ENCODE results near the gene PMM2.
"Not testable (repeated sequence)": the region's sequence is repeated elsewhere in the genome, so short reads cannot be mapped to it uniquely, and the experiment has no call there.

The PMM2 gene

GRCh38 chr16:8818504-8819270 is 21.0 kb downstream of the PMM2 start:
- no peak for DNase-seq (ENCODE audit: low read depth)

GRCh38 chr16:8819411-8820034 is 21.9 kb downstream of the PMM2 start:
- no peak for DNase-seq (ENCODE audit: low read depth)

DNA sequence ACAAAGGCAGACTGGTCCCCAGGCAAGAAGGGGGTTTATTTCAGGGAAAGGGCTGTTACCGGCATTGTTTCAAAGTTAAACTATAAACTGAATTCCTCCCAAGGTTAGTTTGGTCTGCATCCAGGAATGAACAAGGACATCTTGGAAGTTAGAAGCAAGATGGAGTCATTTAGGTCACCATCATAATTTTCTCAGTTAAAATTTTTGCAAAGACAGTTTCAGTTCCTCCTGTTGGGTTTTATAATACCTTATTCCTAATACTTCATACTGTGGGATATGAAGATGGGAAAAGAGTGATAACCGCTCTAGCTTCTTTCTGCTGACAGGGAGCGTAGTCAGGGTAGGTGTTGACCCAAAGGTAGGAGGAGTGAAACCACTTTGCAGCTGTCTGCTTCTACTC is 24.8 kb downstream of the PMM2 start:
- no peak for DNase-seq (ENCODE audit: low read depth)

DNA sequence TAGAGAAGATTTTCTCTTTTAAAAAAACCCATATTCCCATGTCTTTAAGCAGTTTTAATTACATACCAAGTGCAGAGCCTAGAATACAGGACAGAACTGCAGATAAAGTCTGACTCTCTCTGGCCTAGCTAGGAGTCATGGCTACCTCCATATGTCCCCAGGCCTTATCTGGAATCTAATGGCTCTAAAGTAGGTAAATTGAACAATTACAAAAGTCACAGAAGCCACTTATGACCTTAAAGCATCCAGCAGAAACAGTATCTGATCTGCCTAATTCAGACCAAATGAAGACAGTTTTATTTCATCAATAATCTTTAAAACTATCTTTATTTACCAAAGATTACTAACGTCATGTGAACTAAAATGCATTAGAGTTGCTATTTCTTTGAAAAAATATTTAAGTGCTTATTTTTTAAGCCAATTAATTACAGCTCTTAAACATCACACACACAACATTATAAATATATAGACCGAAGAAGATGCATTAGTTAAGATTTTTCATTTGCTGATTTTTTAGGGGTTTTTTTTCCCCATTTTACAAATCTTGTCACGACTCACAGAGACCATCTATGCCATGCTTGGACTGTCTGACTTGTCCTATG is 28.7 kb downstream of the PMM2 start:
- DNase-seq (ENCODE audit: low read depth), result no peak

DNA sequence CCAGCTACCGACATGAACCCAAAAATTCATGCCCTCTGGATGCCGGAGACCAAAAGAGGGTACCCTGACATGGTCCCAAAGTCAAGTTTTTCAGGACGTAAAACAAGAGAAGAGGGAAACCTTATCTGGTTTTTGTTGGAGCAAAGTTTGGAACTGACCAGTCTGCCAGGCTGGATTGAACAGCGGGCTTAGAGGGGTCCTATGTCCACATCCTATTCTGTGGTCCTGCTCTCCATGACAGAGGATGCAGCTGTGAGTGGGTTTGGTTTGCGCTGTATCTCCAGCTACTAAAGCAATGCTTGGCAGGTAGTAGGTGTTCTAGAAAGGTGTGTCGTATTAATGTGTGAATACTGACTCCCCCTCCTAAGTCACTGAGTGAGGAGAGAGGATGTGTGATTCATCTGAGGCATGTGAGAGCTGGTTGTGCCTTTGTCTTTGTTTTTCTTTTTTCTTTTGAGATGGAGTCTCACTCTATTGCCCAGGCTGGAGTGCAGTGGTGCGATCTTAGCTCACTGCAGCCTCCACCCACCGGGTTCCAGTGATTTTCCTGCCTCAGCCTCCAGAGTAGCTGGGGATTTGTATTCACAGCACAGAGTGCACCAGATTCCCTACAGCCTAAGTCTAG is 31.0 kb downstream of the PMM2 start:
- no peak for DNase-seq (ENCODE audit: low read depth)

DNA sequence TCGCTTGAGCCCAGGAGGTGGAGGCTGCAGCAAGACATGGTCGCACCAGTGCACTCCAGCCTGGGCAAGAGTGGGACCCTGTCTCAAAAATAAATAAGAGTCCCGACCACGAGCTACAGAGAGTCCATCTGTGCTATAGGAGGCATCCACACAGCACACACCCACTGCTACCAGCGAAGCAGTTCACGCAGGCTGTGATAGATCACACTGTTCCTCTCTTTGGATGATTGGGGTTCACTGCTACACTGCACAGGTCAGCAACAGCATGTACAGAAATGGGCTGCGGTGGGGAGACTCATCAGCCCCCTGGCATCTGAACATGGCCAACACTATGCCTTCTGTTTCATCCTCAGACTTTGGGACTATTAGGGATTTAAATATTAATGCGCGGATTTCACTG is 33.8 kb downstream of the PMM2 start:
- no peak for DNase-seq (ENCODE audit: low read depth)

DNA sequence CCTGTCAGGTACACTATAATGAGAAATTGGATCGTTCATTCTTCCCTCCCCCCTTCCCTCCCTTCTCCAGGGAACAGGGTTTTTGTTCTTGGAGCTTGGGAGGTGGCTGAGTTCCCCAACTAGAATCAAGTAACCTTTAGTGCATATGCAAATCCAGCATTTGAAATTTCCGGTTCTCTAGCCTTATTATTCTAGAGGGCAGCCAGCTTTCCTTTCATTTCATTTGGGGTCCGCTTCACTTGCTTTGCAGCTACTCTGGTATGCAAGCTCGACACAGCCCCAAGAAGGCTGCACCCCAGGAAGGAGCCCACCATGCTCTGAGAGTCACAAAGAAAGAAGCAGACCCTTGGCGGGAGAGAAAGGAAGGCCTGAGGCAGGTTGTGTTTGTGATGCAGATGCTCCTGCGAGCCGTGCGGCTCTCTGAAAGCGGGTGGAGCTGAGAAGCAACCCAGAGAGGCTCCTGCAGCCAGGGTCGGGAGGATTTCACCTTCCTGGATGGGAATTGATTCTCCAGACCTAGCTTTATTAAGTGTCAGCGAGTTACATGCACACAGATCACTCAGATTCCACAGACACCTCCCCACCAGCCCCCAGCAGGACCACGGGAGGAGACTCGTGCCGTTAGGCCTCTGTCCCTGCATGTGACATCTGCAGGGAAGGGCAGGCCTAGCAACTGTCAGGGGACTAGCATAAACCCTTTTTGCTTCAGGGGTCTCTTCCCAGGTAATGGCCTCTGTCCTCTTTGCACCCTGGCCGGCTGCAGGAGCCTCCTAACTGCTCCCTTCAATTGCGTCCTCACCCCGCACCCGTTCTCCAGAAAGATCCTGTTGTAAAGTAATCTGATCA is 34.5 kb downstream of the PMM2 start:
- DNase-seq (ENCODE audit: low read depth), result no peak

DNA sequence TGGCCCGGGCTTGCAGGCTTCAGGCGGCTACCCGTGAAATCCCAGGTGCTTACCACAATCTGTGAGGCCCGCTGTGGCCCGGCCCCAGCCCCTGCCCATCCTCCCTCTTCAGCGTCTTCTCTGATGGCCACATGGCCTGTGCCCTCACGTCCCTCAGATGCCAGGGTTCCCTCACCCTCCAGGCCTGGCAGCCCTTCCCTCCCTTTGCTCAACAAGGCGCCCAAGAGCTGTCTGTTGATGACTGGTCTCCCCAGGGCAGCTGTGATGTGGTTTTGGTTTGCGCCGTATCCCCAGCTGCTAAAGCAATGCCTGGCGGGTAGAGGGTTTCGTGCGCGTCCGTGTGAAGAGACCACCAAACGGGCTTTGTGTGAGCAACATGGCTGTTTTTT is 35.1 kb downstream of the PMM2 start:
- DNase-seq (ENCODE audit: low read depth), result no peak

DNA sequence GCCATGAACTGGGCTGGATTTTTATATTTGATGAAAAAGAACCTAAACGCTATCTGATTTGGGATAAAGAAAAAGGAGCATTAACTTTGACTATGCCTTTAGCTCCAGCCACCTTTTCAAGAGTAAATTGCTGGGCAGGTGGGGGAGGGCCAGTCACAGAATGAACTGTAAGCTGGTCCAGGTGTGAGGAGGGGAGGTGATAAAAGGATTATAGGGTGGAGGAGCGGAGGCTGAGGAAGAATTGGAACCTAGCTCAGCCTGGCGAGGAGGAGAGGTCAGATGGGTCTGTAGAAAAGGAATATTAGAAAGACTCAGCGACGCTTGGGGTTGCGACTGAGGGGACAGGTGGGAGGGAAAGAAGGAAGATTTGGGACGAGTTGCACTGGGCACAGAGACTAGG is 39.2 kb downstream of the PMM2 start:
- DNase-seq (ENCODE audit: low read depth), result not testable (repeated sequence)

DNA sequence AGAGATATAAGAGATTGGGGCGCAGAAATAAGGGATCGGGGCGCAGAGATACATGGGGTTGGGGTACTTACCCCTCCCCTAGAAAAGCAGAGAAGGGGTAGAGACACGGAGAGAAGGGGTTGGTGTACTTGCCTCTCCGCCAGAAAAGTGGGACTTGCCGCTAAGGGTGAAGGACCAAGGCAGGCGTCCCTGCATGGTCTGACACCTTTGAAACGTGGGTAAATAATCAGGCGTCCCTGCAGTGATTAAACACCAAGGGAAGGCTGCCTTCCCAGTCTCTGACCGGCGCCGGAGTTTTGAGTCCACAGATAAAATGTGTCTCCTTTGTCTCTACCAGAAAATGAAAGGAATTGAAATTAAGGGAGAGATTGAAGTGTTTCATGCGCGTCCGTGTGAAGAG is 40.0 kb downstream of the PMM2 start:
- not testable (repeated sequence) for DNase-seq (ENCODE audit: low read depth)

DNA sequence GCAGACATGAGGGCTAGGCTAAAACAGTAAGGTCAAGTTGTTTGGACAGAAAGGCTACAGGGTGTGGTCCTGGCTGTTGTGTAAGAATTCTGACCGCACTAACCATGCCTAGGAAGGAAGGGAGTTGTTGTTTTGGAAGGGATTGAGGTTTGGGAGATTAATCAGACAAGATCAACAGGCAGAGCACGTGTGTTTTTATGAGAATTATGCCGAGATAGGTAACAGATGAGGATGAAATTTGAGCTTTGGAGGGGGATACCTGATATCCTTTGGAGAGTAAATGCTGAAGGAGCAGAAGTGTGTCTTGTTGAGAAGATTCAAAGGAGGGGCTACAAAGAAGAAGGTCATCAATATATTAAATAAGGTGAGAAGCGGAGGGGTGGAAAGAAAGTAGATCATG is 44.4 kb downstream of the PMM2 start:
- DNase-seq (ENCODE audit: low read depth), result not testable (repeated sequence)

GRCh38 chr16:8843296-8843695 is 45.7 kb downstream of the PMM2 start:
- DNase-seq (ENCODE audit: low read depth), result not testable (repeated sequence)

GRCh38 chr16:8845699-8846298 is 48.2 kb downstream of the PMM2 start:
- DNase-seq (ENCODE audit: low read depth), result no peak

GRCh38 chr16:8846401-8846932 is 48.8 kb downstream of the PMM2 start:
- DNase-seq (ENCODE audit: low read depth), result no peak

DNA sequence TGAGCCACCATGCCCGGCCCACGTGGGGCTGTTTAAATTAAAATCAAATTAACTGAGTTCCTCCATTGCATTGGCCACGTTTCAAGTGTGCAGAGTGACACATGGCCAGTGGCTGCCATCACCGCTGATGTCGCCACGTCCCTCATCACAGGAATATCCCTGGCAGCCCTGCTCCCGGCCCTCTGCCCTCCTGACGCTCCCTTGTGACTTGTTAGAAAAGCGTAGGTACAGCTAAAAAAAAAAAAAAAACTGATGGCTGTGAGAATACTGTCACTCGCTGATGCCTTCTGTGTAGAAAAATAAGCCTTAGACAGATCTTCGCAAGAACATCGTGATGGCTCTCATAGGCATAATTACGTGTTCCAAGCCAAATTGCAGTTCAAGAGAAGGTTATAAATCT is 49.5 kb downstream of the PMM2 start:
- DNase-seq (ENCODE audit: low read depth), result no peak

DNA sequence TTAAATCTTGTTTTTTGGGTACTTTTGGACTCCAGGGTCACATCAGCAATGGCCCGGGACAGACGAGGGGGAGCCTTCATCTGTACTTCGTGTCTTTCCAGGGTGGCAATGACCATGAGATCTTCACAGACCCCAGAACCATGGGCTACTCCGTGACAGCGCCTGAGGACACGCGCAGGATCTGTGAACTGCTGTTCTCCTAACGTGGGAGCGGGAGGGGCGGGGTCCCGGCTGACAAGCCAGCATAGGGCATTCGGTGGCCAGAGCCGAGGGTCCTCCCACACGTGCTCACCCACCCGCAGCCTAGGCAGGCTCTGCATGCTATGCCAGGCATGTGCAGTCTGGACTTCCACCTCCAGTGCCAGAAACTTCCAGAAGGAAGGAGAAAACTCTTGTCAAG is 50.0 kb downstream of the PMM2 start:
- no peak for DNase-seq (ENCODE audit: low read depth)

- no peak for DNase-seq (ENCODE audit: low read depth)
Observed at GRCh38 chr16:8848231-8848938, 50.7 kb downstream of the PMM2 start.

- peak; percentile 52 for DNase-seq (ENCODE audit: low read depth)
Observed at GRCh38 chr16:8848939-8849391, 51.3 kb downstream of the PMM2 start.

DNA sequence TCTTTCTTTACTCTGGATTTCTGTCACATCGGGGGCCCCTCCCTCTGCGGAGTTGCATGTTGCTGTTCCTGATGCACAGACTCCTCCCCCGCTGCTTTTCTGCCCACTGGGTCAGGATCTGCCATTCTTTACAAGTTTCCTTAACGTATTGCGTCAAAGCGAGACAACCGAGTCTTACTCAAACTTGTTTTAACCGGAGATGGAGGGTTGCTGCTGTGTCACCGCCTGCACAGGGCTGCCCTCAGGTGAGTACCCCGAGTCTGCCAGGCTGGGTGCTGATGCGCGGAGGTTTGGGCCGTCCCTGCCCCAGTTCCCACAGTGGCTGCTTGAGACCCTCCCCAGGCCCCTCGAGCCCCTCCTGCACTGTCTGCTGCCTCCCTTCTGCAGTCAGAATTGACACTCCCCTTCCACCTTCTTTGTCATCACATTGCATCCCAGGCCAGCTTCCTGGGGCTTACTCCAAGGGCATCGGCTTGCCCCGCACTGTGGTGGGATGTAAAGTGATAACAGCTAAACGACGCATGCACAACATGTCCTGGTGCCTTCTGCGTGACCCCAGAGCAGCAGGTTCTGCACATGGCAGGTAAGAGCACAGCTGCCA is 51.9 kb downstream of the PMM2 start:
- DNase-seq (ENCODE audit: low read depth), result no peak

- DNase-seq (ENCODE audit: low read depth), result peak; percentile 75
Observed at GRCh38 chr16:8850279-8850885, 52.7 kb downstream of the PMM2 start.
